Thyroid gland (tissue), 4 donors: ENCODE results near the gene SASH1.

Experiments
- CTCF ChIP-seq, 6 experiments: fragments of 200-600 bp in 3 of 6; fragments of 450-650 bp in 3 of 6; sonication (generic) in 3 of 6; IDR thresholded peaks; one replicate each; pipeline ENCODE4 v1.5.1; 2016 to 2019; ENCODE audit warnings: antibody characterized with exemption in 6 of 6, mild to moderate bottlenecking in 2 of 6, inconsistent platforms in 1 of 6, moderate library complexity in 1 of 6
- POLR2A ChIP-seq, 2 donors: fragments of 450-650 bp; IDR thresholded peaks; one replicate each; pipeline ENCODE4 v1.6.1; 2017; ENCODE audit warnings: antibody characterized with exemption in 2 of 2, mild to moderate bottlenecking in 2 of 2, moderate library complexity in 1 of 2

DNA sequence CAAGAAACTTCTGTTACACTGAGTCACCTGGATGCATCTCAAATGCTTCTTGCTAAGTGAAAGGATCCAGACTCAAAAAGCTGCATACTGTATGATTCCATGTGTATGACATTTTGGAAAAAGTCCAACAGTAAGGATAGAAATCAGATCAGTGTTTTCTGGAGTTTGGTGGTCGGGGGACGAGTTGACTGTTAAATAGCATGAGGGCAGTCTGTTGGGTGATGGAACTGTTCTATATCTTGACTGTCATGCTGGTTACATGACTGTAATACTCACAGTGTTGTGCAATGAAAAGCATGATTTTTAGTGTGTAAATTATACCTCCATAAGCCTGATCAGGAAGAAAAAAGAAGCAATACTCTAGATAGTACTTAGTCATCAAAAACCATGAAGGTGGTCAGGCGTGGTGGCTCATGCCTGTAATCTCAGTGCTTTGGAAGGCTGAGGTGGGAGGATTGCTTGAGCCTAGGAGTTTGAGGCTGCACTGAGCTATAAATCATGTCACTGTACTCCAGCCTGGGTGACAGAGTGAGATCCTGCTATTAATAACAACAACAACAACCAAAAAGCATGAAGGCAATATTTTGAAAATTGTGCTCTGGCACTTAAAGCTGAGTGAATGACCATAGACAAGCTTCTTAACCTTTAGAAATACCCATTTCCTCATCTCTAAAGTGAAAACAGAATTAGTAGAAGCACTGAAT, 30.5 kb upstream of the SASH1 start:
- TF ChIP-seq POLR2A (IDR thresholded peaks at IDR 0.05) (no peak), CTCF (IDR thresholded peaks at IDR 0.05) (no peak)
